Stimulated activated naive B cell treated with anti-CD40 and anti-IgM and Interleukin-4, amounts not matched to agents 10 μg/mL and 1 μg/mL and 100 μg/mL, for 72 hours (primary cell): ENCODE data around the gene NAT10.
"Not testable (repeated sequence)": the region's sequence is repeated elsewhere in the genome, so short reads cannot be mapped to it uniquely, and the experiment has no call there.

Experiments used
- ATAC-seq, 2 donors: fragments of 150-1000 bp; cut with Tn5 transposase; replicated peaks; 2 replicates each; pipeline ENCODE4 v1.10.0; 2021; ENCODE audit warnings: moderate library complexity in 1 of 2
- DNase-seq: peaks from one replicate; pipeline ENCODE4 v3.0.0; 2021
- H3K27ac Mint-ChIP-seq: one replicate; pipeline ENCODE4 v1.8.0; 2022; ENCODE audit warnings: mild to moderate bottlenecking, mixed read lengths
- H3K27me3 Mint-ChIP-seq, 2 donors: one replicate each; pipeline ENCODE4 v1.8.0; 2022; ENCODE audit warnings: mixed read lengths in 2 of 2
- H3K36me3 Mint-ChIP-seq, 2 donors: one replicate each; pipeline ENCODE4 v1.8.0; 2022; ENCODE audit warnings: mixed read lengths in 2 of 2, mild to moderate bottlenecking in 1 of 2
- H3K4me1 Mint-ChIP-seq, 2 donors: one replicate each; pipeline ENCODE4 v1.8.0; 2022; ENCODE audit warnings: mixed read lengths in 2 of 2, mild to moderate bottlenecking in 1 of 2
- H3K4me3 Mint-ChIP-seq, 2 donors: one replicate each; pipeline ENCODE4 v1.8.0; 2022; ENCODE audit warnings: mild to moderate bottlenecking in 2 of 2, mixed read lengths in 2 of 2, moderate library complexity in 1 of 2
- H3K9me3 Mint-ChIP-seq, 2 donors: one replicate each; pipeline ENCODE4 v1.8.0; 2022; ENCODE audit warnings: mixed read lengths in 2 of 2, mild to moderate bottlenecking in 1 of 2

Gene NAT10

DNA sequence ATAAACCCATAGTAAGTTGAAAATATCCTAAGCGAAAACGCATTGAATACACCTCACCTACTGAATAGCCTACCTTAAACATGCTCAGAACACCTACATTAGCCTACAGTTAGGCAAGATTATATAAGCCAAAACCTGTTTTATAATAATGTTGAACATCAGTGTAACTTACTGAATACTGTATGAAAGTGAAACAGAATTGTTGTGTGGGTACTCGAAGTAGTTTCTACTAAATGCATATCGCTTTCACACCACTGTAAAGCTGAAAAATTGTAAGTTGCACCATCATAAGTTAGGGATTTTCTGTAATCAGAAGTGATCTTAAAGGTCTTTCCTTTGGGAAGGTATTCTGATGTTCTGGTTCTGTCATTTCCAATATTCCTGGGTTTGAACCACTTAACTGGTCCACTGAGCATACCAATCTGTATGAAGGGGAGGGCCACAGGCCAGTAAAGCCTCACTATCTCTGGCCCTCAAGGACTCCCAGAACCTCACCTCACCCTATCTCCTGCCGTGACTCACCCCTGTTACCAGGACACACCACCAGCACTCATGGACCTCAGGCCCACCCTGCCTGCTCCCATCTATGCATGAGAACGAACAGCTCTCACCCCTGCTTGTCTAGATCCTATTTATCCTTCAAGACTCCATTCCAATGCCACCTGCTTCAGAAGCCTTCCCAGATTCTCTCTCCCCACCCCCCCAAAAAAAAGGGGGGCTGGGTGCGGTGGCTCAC is 70.0 kb downstream of the NAT10 start:
- H3K4me1 Mint-ChIP-seq: peaks cover 32 to 54% of the 10 kb centered on the region in 2 donors
- peaks cover 8 to 14% of the 10 kb centered on the region in 2 donors for H3K27me3 Mint-ChIP-seq
- peak overlapping the region in 1 of 2 donors; percentile 29 for H3K4me3 Mint-ChIP-seq
- no peaks in the 10 kb centered on the region for H3K9me3 Mint-ChIP-seq
- H3K27ac Mint-ChIP-seq: no peak overlapping the region
- DNase-seq (no peak), ATAC-seq (no peak)
- peaks cover 25 to 37% of the 10 kb centered on the region in 2 donors for H3K36me3 Mint-ChIP-seq

DNA sequence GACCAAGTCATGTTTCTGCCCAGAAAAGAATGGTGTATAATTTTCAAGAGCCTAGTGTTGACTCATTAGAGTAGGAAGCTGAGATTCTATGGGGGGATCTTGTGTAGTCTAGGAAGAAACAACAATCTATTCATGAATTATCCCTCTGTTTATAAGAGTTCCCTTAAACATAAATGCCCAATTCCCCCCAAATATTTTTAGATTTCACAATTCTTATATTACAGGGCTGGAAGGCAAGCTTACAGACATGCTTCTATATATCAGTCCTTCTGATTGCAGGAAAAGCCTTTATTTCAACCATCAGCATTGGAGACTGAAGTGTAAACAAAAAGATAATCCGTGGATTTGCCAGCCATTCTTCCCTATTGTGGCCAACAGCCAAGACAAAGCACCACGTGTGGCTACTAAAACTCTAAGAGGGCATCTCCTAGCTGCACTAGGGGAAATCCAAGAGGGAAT is 71.4 kb downstream of the NAT10 start:
- peaks cover 37 to 66% of the 10 kb centered on the region in 2 donors for H3K4me1 Mint-ChIP-seq
- peak overlapping the region; percentile 42 for H3K27ac Mint-ChIP-seq
- H3K4me3 Mint-ChIP-seq: no peak overlapping the region
- peaks cover 14 to 29% of the 10 kb centered on the region in 2 donors for H3K36me3 Mint-ChIP-seq
- ATAC-seq (no peak), DNase-seq (no peak)
- H3K9me3 Mint-ChIP-seq: no peaks in the 10 kb centered on the region
- H3K27me3 Mint-ChIP-seq: peaks cover 8 to 9% of the 10 kb centered on the region in 2 donors

DNA sequence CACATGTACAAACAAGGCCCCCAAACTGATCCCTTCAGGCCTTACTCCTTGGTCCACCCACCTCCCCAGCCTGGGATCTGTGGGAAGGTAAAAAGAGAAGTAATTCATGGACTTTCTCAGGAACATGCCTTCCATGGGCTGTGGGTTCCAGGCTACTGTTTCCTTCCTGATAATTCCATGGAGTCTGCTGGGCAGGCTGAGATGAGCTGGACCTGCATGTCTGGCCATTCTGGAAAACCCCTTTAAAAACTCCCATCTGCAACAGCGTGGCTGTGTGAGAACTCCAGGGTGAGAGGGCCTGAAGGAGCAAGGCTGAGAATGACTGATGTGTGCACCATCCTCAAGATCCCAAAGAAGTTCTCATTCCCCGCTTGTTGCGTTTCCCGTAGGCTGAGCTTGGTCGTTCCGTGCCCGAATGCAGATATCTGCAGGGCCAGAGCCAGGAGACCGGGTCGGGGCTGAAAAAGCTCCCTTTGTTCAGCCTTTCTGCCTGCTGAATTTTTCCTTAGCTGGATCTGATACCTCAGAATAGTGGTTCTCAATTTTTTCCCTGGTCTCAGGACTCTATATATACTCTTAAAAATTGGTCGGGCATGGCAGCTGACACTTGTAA is 72.9 kb downstream of the NAT10 start:
- Mint-ChIP-seq H3K36me3 (peaks cover 10 to 34% of the 10 kb centered on the region in 2 donors), H3K4me3 (no peak overlapping the region), H3K27ac (peak overlapping the region; percentile 25), H3K27me3 (no peaks in the 10 kb centered on the region), H3K9me3 (no peaks in the 10 kb centered on the region), H3K4me1 (peaks cover 50 to 81% of the 10 kb centered on the region in 2 donors)
- no peak for ATAC-seq
- no peak for DNase-seq

DNA sequence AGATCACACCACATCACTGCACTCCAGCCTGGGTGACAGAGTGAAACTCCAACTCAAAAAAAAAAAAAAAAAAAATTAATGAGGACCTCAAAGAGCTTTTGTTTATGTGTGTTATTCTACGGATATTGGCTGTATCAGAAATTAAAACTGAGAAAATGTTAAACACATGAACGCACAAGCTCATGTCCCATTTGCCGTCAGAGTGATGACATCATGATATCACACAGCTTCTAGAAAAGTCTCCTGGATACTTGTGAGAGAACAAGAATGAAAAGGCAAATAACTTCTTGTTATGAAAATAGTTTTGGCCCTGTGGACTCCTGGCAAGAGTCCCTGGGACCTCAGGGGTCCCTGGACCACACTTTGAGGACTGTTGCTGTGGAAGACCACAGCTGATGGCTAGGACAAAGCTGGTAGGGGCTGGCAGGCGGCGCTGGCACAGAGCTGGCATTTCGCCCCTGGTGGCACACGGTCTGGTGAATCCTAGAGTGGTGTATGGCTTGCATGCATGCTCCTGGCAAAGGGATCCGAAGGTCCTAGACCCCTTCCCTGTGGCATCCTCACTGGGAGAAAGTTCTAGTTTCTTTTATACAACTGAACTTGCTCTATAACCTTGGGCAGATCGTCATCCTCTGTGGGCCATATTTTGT is 73.7 kb downstream of the NAT10 start:
- Mint-ChIP-seq H3K4me3 (no peak overlapping the region), H3K36me3 (peaks cover 14 to 39% of the 10 kb centered on the region in 2 donors), H3K27ac (no peak overlapping the region), H3K4me1 (peaks cover 53 to 80% of the 10 kb centered on the region in 2 donors), H3K27me3 (no peaks in the 10 kb centered on the region), H3K9me3 (no peaks in the 10 kb centered on the region)
- no peak for DNase-seq
- no peak for ATAC-seq

DNA sequence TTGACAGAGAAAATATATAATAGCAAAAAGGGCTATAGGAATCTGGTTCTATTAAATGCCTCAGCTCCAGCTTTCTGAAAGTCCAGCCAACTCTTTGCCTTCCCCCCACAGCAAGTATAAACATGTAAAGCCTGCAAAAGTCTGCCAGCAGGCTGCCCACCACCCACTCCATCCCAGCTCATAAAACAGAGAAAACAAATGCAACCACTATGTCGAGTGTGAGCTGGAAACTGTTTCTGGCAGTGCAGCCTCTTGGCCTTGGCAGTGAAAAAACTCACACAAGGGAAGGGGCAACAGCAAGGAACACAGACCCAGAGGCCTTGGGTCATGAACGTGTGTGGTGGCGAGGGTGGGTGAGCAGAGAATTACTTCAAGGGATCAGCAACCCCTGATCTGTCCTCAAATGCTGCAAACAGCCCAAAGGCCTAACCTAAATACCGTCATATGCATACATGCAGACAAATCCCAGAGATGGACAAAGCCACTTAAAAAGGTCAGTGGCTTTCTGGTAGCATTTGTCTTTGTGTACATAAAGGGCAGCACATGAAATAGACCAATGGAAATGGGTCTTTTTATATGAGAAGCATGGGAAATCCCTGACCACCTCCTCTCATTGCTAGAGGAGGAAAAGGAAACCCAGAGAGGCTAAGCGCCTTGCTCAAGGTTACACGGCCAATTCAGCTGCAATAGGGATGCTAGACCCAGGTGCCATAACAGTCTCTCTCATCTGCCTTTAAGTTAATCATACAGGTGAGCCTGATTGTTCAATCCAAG is 74.8 kb downstream of the NAT10 start:
- peaks cover 51 to 80% of the 10 kb centered on the region in 2 donors for H3K4me1 Mint-ChIP-seq
- peak; percentile 25 for DNase-seq
- no peaks in the 10 kb centered on the region for H3K9me3 Mint-ChIP-seq
- ATAC-seq: peak; percentile 75 to 80
- no peaks in the 10 kb centered on the region for H3K27me3 Mint-ChIP-seq
- peaks cover 20 to 45% of the 10 kb centered on the region in 2 donors for H3K36me3 Mint-ChIP-seq
- H3K4me3 Mint-ChIP-seq: no peak overlapping the region
- peak overlapping the region; percentile 67 for H3K27ac Mint-ChIP-seq

DNA sequence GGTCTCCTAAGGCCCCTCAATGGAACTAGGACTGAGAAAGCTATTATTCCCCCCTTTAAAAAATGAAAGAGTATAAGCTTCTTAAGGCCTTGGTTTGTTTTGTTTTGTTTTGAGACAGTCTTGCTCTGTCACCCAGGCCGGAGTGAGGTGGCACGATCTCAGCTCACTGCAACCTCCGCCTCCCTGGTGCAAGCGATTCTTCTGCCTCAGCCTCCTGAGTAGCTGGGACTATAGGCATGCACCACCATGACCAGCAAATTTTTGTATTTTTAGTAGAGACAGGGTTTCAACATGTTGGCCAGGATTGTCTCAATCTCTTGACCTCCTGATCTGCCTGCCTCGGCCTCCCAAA is 75.4 kb downstream of the NAT10 start:
- peak overlapping the region; percentile 56 for H3K27ac Mint-ChIP-seq
- not testable (repeated sequence) for DNase-seq, H3K9me3 Mint-ChIP-seq, H3K4me3 Mint-ChIP-seq, H3K27me3 Mint-ChIP-seq
- peaks cover 20 to 43% of the 10 kb centered on the region in 2 donors for H3K36me3 Mint-ChIP-seq
- peak in 1 of 2 donors; percentile 2 for ATAC-seq
- H3K4me1 Mint-ChIP-seq: peaks cover 50 to 80% of the 10 kb centered on the region in 2 donors

DNA sequence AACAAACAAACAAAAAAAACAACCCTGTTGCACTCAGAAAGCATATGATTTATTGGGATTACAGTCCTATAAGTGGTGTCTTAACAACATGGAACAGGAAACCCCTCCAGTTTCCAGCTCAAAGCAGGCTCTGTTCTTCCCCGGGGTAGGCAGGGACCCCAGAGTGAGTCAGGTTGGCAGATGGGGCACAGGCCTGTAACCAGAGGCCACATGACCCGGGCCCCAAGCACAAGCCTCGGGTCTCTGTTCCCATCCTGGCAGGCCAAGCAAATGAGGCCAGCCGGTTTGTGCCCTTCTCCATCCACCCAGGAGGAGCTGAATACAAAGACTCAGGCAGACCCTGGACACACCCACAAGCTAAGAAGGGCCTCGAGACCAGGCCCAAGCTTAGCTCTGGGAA is 75.8 kb downstream of the NAT10 start:
- no peak for DNase-seq
- ATAC-seq: no peak
- Mint-ChIP-seq H3K4me1 (peaks cover 47 to 76% of the 10 kb centered on the region in 2 donors), H3K9me3 (no peaks in the 10 kb centered on the region), H3K27ac (no peak overlapping the region), H3K4me3 (no peak overlapping the region), H3K36me3 (peaks cover 19 to 40% of the 10 kb centered on the region in 2 donors), H3K27me3 (no peaks in the 10 kb centered on the region)

DNA sequence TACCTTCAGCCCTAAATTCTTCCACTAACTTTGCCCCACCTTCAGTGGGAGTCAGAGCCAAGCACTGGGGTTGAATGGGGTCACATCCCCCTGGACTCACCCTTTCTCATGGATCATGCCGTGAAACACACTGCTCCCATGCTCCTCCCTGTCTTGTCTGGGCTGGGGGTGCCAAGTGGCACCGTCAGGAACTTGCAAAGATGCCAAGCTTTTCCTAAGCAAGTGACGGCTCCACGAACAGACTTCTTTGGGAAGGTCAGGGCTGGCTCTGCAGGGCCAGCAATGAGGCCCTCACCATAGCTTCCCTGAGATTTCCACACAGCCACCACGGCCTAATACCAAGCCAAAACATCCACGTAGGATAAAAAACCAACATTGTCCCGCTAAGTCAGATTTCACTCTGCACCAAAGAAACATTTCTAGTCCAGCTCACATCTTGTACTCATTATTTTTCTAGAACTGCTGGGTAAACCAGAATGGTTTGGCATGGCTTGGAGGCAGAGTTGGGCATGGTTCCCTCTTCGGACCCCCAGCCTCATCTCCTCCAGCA is 76.5 kb downstream of the NAT10 start:
- no peaks in the 10 kb centered on the region for H3K9me3 Mint-ChIP-seq
- peaks cover 43 to 71% of the 10 kb centered on the region in 2 donors for H3K4me1 Mint-ChIP-seq
- H3K27me3 Mint-ChIP-seq: no peaks in the 10 kb centered on the region
- H3K4me3 Mint-ChIP-seq: no peak overlapping the region
- DNase-seq: no peak
- peak overlapping the region; percentile 84 for H3K27ac Mint-ChIP-seq
- no peak for ATAC-seq
- H3K36me3 Mint-ChIP-seq: peaks cover 19 to 40% of the 10 kb centered on the region in 2 donors

DNA sequence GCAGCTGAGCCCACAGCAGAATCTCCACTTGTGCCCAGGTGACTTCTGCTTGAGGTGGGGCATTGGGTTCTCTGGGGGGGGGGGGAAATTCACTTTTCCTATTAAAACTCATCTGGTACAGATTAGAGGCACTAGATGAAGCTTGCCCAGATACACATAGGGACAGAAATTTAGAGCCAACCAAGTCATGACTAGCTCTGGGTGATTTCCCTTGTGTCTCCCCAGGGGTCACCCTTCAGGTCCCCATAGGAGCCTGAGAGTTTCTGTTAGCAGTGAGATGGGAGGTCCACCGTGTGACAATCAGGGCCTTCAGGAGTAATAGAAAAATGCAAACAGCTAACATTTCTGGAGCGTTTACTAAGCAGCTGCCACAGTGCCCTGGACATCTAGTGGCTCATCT is 77.0 kb downstream of the NAT10 start:
- H3K27ac Mint-ChIP-seq: peak overlapping the region; percentile 84
- H3K27me3 Mint-ChIP-seq: no peaks in the 10 kb centered on the region
- peak overlapping the region in 1 of 2 donors; percentile 35 for H3K4me3 Mint-ChIP-seq
- ATAC-seq: peak; percentile 69 to 70
- H3K9me3 Mint-ChIP-seq: no peaks in the 10 kb centered on the region
- DNase-seq: peak; percentile 18
- peaks cover 19 to 45% of the 10 kb centered on the region in 2 donors for H3K36me3 Mint-ChIP-seq
- peaks cover 43 to 71% of the 10 kb centered on the region in 2 donors for H3K4me1 Mint-ChIP-seq

DNA sequence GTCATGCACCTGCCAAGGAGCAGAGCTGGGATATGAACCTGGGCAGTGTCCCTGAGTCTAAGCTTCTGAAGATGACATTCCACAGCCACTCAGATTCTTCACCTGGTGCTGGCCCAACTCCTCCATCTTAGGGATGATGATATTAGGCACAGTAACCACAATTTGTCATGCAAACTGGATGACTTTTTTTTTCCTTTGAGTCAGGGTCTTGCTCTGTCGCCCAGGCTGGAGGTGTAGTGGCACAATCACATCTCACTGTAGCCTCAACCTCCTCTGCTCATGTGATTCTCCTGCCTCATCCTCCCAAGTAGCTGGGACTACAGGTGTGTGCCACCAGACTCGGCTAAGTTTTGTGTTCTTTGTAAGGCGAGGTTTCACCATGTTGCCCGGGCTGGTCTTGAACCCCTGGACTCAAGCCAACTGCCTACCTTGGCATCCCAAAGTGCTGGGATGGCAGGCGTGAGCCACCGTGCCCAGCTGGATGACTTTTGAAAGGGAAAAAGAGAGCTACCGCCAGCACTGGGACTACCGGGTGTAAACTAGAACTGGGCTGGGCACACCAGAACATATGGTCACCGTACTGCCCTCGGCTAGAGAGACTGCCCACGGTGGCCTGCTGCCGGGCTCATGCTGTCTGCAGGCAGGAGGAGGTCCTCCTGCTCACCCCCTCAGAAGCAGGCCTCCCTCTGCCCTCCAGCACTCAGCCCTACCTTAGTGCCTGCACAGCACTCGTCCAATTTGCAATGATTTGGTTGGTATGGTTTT is 77.7 kb downstream of the NAT10 start:
- no peaks in the 10 kb centered on the region for H3K9me3 Mint-ChIP-seq
- H3K4me1 Mint-ChIP-seq: peaks cover 39 to 66% of the 10 kb centered on the region in 2 donors
- H3K27ac Mint-ChIP-seq: peak overlapping the region; percentile 84
- H3K36me3 Mint-ChIP-seq: peaks cover 19 to 43% of the 10 kb centered on the region in 2 donors
- peak; percentile 35 to 46 for ATAC-seq
- H3K27me3 Mint-ChIP-seq: no peaks in the 10 kb centered on the region
- H3K4me3 Mint-ChIP-seq: peak overlapping the region in 1 of 2 donors; percentile 35
- DNase-seq: no peak

DNA sequence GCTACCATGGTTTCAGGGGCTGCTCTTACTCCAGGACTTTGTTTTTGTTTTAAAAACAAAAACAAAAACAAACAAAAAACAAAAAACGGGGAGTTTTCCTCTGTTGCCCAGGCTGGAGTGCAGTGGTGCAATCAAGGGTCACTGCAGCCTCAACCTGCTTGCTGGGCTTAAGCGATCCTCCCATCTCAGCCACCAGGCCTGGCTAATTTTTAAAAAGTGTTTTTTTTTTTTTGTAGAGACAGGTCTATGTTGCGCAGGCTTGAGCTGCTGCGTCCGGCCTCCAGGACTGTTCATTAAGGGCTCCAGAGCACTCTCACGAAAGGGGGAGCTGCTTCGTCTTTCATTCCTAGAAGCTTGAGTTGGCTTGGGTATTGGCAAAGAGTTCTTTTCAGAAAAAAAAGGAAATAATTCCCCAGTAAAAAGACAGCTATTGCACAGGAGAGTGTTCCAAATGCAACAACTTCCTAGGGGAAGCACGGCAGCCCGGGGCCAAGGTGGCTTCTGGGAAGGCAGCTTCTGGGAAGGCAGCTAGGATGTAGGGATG is 78.5 kb downstream of the NAT10 start:
- Mint-ChIP-seq H3K4me1 (peaks cover 35 to 60% of the 10 kb centered on the region in 2 donors), H3K27me3 (no peaks in the 10 kb centered on the region), H3K4me3 (no peak overlapping the region), H3K9me3 (no peaks in the 10 kb centered on the region), H3K27ac (peak overlapping the region; percentile 63), H3K36me3 (peaks cover 19 to 44% of the 10 kb centered on the region in 2 donors)
- no peak for ATAC-seq
- no peak for DNase-seq

DNA sequence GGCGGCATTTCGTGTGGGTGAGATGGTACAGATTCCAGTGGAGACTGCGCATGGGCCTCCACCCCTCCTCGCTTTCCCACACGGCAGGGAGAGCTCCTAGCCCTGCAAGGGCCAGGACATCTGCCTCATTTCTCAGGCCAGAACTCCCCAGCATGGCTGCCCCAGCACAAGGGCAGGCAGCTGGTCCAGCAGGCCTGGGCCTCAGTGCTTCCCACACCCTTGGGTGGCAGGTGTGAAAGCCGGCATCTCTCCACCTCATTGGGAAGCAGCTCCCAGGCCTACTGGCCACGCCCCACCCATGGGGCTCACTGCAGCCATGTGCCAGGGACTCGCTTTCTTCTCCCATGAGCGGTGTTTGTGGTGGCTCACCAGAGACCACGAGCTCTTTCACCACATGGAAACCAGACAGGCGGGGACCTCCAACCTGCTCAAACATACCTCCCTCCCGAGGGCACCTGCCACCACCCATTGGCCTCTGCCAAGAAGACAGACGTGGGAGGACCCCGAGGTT is 79.1 kb downstream of the NAT10 start:
- H3K36me3 Mint-ChIP-seq: peaks cover 19 to 47% of the 10 kb centered on the region in 2 donors
- H3K4me1 Mint-ChIP-seq: peaks cover 35 to 55% of the 10 kb centered on the region in 2 donors
- no peaks in the 10 kb centered on the region for H3K27me3 Mint-ChIP-seq
- no peak overlapping the region for H3K27ac Mint-ChIP-seq
- no peaks in the 10 kb centered on the region for H3K9me3 Mint-ChIP-seq
- ATAC-seq: no peak
- no peak for DNase-seq
- no peak overlapping the region for H3K4me3 Mint-ChIP-seq
